Measurements from ENCODE around the gene EPHA10. TPM values are rescaled to one million over a fixed set of nuclear protein-coding genes. Genes with fewer than 3 reads are reported as not detected.

Gene EPHA10
- total RNA-seq, 2 experiments from 2014 or later: not detected

GRCh38 chr1:37752583-37753471 lies 12.1 kb downstream of the EPHA10 start:
- peak overlapping the region; percentile 68 for H3K4me3 Mint-ChIP-seq
- POLR2A ChIA-PET: no interaction called here
- no peak overlapping the region for H3K4me3 ChIP-seq (ENCODE audit: low read length)

GRCh38 chr1:37752213-37752582 lies 12.7 kb downstream of the EPHA10 start:
- peaks cover 0 to 15% of the 10 kb centered on the region in 2 experiments for H3K9me3 ChIP-seq (ENCODE audit: control insufficient read depth in 1 of 2, insufficient read depth in 1 of 2, low read length in 2 of 2)
- no peak for TF ChIP-seq CTCF (IDR thresholded peaks at IDR 0.05)
- intact Hi-C loops (cut with DNase I, micrococcal nuclease): no loop called here
- H3K4me1 ChIP-seq (ENCODE audit: insufficient read depth, low read length): peaks cover 12% of the 10 kb centered on the region
- Mint-ChIP-seq H3K27me3 (peaks cover 60% of the 10 kb centered on the region), H3K27ac (no peak overlapping the region), H3K36me3 (ENCODE audit: low read depth) (no peaks in the 10 kb centered on the region), H3K4me3 (peak overlapping the region; percentile 68), H3K4me1 (ENCODE audit: low read depth) (peaks cover 4% of the 10 kb centered on the region), H3K9me3 (no peaks in the 10 kb centered on the region)
- no peak for ATAC-seq (ENCODE audit: poor library complexity)
- H3K27ac ChIP-seq (ENCODE audit: low read depth in 1 of 2, low read length in 2 of 2): no peak overlapping the region
- peaks cover 34 to 52% of the 10 kb centered on the region in 2 experiments for H3K27me3 ChIP-seq (ENCODE audit: control insufficient read depth in 1 of 2, insufficient read depth in 2 of 2, low read length in 2 of 2)
- no peaks in the 10 kb centered on the region for H3K36me3 ChIP-seq (ENCODE audit: insufficient read depth, low read length)
- H3K4me3 ChIP-seq (ENCODE audit: low read length): no peak overlapping the region
- POLR2A ChIA-PET: no interaction called here
- no peak for DNase-seq
- CTCF ChIA-PET: no interaction called here

More at GRCh38 chr1:37752583-37753471, 12.1 kb downstream of the EPHA10 start:
- H3K27ac ChIP-seq (ENCODE audit: low read depth in 1 of 2, low read length in 2 of 2): no peak overlapping the region
- no peak overlapping the region for H3K27ac Mint-ChIP-seq
- peaks cover 54% of the 10 kb centered on the region for H3K27me3 Mint-ChIP-seq
- peaks cover 12% of the 10 kb centered on the region for H3K4me1 ChIP-seq (ENCODE audit: insufficient read depth, low read length)
- ATAC-seq (ENCODE audit: poor library complexity) (no peak), DNase-seq (peak in 1 of 14 experiments; percentile 20)
- TF ChIP-seq CTCF (IDR thresholded peaks at IDR 0.05): no peak
- peaks cover 4% of the 10 kb centered on the region for H3K4me1 Mint-ChIP-seq (ENCODE audit: low read depth)
- H3K9me3 Mint-ChIP-seq: no peaks in the 10 kb centered on the region
- H3K36me3 ChIP-seq (ENCODE audit: insufficient read depth, low read length): no peaks in the 10 kb centered on the region
- intact Hi-C loops (cut with DNase I, micrococcal nuclease): no loop called here
- no peaks in the 10 kb centered on the region for H3K36me3 Mint-ChIP-seq (ENCODE audit: low read depth)
- CTCF ChIA-PET: no interaction called here
- H3K9me3 ChIP-seq (ENCODE audit: control insufficient read depth in 1 of 2, insufficient read depth in 1 of 2, low read length in 2 of 2): peaks cover 0 to 12% of the 10 kb centered on the region in 2 experiments
- peaks cover 36 to 56% of the 10 kb centered on the region in 2 experiments for H3K27me3 ChIP-seq (ENCODE audit: control insufficient read depth in 1 of 2, insufficient read depth in 2 of 2, low read length in 2 of 2)

GRCh38 chr1:37748565-37748964 lies 16.4 kb downstream of the EPHA10 start:
- Histone ChIP-seq H3K27me3 (ENCODE audit: control insufficient read depth in 1 of 2, insufficient read depth in 2 of 2, low read length in 2 of 2) (peaks cover 16 to 31% of the 10 kb centered on the region in 2 experiments), H3K27ac (ENCODE audit: low read depth in 1 of 2, low read length in 2 of 2) (no peak overlapping the region), H3K4me3 (ENCODE audit: low read length) (no peak overlapping the region), H3K9me3 (ENCODE audit: control insufficient read depth in 1 of 2, insufficient read depth in 1 of 2, low read length in 2 of 2) (peaks cover 0 to 9% of the 10 kb centered on the region in 2 experiments), H3K36me3 (ENCODE audit: insufficient read depth, low read length) (no peaks in the 10 kb centered on the region), H3K4me1 (ENCODE audit: insufficient read depth, low read length) (peaks cover 7% of the 10 kb centered on the region)
- CTCF ChIA-PET: no interaction called here
- Mint-ChIP-seq H3K27me3 (peaks cover 54% of the 10 kb centered on the region), H3K27ac (no peak overlapping the region), H3K4me3 (no peak overlapping the region), H3K4me1 (ENCODE audit: low read depth) (peaks cover 4% of the 10 kb centered on the region), H3K36me3 (ENCODE audit: low read depth) (no peaks in the 10 kb centered on the region), H3K9me3 (peaks cover 4% of the 10 kb centered on the region)
- no peak for ATAC-seq (ENCODE audit: poor library complexity)
- POLR2A ChIA-PET: no interaction called here
- no peak for DNase-seq
- intact Hi-C loops (cut with DNase I, micrococcal nuclease): no loop called here
- no peak for TF ChIP-seq CTCF (IDR thresholded peaks at IDR 0.05)
